ENCODE data around the gene SNTA1.

SNTA1 gene

DNA sequence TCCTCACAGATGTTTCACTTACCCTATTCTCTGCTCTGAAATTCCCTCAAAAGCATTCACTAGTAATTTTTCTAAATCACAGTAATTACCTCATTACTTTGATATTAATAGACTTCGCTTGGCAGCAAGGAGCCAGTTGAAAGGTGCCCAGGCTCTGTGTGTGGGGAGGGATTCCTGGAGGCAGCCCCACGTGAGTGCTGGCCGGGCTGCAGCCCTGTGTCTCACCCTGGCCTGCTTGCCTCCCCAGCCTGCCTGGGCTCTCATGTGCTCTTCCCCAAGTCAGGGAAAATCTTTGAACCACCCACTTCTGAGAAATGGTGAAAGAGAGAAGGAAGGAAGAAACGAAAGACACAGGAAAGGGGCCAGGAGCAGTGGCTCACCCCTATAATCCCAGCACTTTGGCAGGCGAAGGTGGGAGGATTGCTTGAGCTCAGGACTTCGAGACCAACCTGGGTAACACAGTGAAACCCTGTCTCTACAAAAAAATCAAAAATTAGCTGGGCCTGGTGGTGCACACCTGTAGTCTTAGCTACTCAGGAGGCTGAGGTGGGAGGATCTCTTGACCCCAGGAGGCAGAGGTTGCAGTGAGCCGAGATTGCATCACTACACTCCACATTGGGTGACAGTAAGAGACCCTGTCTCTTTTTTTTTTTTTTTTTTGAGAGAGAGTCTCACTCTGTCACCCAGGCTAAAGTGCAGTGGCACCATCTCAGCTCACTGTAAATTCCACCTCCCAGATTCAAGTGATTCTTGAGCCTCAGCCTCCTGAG lies 20.0 kb upstream of the SNTA1 start:
- TF ChIP-seq, protein P1, sequence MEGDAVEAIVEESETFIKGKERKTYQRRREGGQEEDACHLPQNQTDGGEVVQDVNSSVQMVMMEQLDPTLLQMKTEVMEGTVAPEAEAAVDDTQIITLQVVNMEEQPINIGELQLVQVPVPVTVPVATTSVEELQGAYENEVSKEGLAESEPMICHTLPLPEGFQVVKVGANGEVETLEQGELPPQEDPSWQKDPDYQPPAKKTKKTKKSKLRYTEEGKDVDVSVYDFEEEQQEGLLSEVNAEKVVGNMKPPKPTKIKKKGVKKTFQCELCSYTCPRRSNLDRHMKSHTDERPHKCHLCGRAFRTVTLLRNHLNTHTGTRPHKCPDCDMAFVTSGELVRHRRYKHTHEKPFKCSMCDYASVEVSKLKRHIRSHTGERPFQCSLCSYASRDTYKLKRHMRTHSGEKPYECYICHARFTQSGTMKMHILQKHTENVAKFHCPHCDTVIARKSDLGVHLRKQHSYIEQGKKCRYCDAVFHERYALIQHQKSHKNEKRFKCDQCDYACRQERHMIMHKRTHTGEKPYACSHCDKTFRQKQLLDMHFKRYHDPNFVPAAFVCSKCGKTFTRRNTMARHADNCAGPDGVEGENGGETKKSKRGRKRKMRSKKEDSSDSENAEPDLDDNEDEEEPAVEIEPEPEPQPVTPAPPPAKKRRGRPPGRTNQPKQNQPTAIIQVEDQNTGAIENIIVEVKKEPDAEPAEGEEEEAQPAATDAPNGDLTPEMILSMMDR (IDR thresholded peaks at IDR 0.05; ENCODE audit: extremely low read depth, missing control alignments): no peak
- no peak for DNase-seq (ENCODE audit: low spot score)

DNA sequence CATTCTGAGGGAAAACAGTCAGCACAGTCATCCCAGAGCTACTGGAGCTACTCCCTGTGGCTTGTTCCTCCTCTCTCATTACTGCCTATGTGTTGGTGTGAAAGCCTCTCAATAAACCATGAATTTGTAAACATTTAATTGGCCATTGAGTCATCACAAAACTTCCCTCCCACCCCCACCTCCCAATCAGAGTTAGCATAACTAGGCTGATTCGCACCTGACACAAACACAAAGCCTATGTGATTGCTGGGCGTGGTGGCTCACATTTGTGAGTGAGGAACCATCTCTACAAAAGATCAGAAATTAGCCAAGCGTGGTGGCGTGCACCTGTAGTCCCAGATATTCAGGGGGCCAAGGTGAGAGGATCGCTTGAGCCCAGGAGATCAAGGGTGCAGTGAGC lies 17.1 kb upstream of the SNTA1 start:
- TF ChIP-seq, protein P1 (IDR thresholded peaks at IDR 0.05; ENCODE audit: extremely low read depth, missing control alignments): no peak
- DNase-seq (ENCODE audit: low spot score): no peak

DNA sequence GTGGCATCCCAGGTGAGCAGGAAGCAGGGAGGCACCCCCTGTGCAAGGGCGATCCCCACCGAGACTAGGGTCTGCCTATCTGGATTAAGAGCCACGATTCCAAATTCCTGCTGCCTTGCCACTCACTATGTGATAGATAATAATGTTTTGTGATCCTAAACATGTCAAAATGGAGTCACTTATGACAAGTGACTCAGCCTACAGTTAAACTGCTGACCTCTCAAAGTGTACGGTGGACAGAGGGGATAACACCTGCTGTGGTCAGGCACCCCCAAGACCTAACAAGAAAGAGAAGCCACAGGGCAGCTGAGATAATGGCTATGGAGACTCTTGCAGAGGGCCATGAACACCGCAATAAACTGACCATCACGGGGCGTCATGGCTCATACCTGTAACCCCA lies 16.0 kb upstream of the SNTA1 start:
- DNase-seq (ENCODE audit: low spot score): no peak
- TF ChIP-seq, protein P1 (IDR thresholded peaks at IDR 0.05; ENCODE audit: extremely low read depth, missing control alignments): no peak

DNA sequence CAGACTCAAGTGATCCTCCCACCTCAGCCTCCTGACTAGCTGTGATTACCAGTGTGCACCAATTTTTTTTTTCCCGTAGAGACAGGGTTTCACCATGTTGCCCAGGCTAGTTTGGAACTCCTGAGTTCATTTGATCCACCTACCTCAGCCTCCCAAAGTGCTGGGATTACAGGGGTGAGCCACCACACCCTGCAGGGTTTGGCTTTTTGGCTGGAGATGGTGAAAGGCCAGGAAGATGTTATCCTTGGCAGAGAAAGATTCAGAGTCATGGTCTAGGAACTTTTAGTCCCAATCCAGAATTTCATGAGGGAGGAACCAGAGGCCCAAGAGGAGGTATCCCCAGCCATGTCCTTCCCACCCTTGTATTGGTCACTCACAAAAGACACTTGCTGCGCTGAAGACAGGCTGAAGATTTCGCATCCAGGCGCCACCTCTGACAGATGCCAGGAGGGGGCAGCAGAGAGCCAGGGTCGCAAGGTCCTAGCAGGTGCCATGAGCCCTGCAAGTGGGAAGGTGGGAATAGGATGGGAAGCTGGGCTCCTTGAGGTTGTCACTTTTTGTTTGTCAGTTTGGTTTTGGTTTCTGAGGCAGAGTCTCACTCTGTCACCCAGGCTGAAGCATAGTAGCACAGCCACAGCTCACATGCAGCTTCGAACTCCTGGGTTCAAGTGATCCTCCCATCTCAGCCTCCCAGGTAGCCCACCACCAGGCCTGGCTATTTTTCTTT lies 13.5 kb upstream of the SNTA1 start:
- TF ChIP-seq, protein P1 (IDR thresholded peaks at IDR 0.05; ENCODE audit: extremely low read depth, missing control alignments): peak; percentile 97
- peak; percentile 78 for DNase-seq (ENCODE audit: low spot score)

DNA sequence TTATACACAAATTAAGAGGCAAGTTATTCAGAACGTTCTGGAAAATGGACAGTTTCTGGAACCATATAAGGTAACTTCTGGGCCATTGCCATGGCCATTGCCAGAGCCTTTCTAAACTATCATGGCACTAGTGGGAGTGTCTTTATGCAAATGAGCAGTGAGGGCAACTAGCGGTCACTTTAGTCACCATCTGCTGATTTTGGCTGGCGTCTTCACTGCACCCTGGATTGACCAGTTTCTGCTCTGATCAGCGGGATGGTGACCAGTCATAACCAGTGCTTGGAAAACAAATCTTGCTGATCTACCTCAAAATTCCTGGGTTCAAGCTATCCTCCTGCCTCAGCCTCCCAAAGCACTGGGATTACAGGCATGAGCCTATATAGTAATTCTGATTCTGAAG lies 7.3 kb upstream of the SNTA1 start:
- TF ChIP-seq, protein P1 (IDR thresholded peaks at IDR 0.05; ENCODE audit: extremely low read depth, missing control alignments): no peak
- no peak for DNase-seq (ENCODE audit: low spot score)

DNA sequence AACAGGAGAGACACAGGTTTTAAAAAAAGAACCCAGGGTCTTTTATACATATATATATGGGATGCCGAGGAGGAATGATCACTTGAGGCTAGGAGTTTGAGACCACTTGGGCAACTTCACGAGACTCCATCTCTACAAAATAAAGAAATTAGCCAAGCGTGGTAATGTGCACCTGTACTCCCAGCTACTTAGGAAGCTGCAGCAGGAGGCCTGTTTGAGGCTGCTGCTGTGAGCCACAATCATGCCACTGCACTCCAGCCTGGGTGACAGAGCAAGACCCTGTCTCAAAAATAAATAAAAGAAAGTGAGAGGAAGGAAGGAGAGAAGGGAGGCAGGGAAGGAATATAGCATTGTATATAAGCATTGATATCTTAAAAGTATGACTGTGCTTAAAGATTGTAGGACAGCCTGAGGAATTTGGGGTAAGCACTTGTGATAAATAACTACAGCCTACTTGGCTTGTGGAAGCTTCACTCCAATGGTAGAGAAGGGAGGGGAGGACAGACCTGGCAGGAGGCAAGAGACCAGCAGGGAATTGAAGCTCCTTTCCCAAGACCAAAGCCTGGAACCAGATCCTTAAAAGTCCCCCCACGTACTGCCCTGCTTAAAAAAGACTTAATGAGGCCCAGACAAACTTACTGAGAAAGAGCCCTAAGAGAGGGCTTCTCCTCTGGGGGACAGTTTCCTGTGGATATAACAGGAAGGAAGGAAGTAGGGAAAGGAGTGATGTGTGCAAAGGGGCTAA lies 2.5 kb upstream of the SNTA1 start:
- TF ChIP-seq, protein P1 (IDR thresholded peaks at IDR 0.05; ENCODE audit: extremely low read depth, missing control alignments): no peak
- no peak for DNase-seq (ENCODE audit: low spot score)

All from GM20000 (cell line).